Retina (tissue), 1 donor: ENCODE results near the gene MEFV.
"Not testable (repeated sequence)": the region's sequence is repeated elsewhere in the genome, so short reads cannot be mapped to it uniquely, and the experiment has no call there.

Source experiments
- DNase-seq: peaks from one replicate; pipeline ENCODE4 v3.0.0-alpha.2; 2016

Gene MEFV

GRCh38 chr16:3256146-3256865, at the start of gene MEFV:
MEFV (minus strand) TSS chr16:3256633; CDS start chr16:3256587, 46 bp downstream.
- DNase-seq, result no peak

GRCh38 chr16:3306078-3306477, 49.6 kb upstream of the MEFV start:
- DNase-seq, result no peak

- DNase-seq, result peak; percentile 98
Measured at GRCh38 chr16:3305109-3306068, 49.0 kb upstream of the MEFV start, which contains the start of the genes TIGD7 and ZNF75A. TIGD7 (minus strand) TSS chr16:3305430; CDS start chr16:3300614, 4,816 bp downstream. ZNF75A (plus strand) TSS chr16:3305497; CDS start chr16:3308429, 2,932 bp downstream.

- DNase-seq, result no peak
Measured at GRCh38 chr16:3304370-3304769, 47.9 kb upstream of the MEFV start.

GRCh38 chr16:3295783-3296182, 39.4 kb upstream of the MEFV start:
- no peak for DNase-seq

- no peak for DNase-seq
Measured at GRCh38 chr16:3295209-3295608, 38.8 kb upstream of the MEFV start.

GRCh38 chr16:3292604-3293003, 36.2 kb upstream of the MEFV start:
- no peak for DNase-seq

- DNase-seq, result no peak
Measured at GRCh38 chr16:3289998-3290673, 33.7 kb upstream of the MEFV start.

- no peak for DNase-seq
Measured at GRCh38 chr16:3285131-3285530, 28.7 kb upstream of the MEFV start.

- DNase-seq, result peak; percentile 24
Measured at GRCh38 chr16:3283543-3284447, 27.4 kb upstream of the MEFV start.

GRCh38 chr16:3282730-3283542, 26.5 kb upstream of the MEFV start, which contains the start of gene ZNF263:
ZNF263 (plus strand) TSS chr16:3283491; CDS start chr16:3283819, 328 bp downstream.
- peak; percentile 99 for DNase-seq

GRCh38 chr16:3282103-3282729, 25.8 kb upstream of the MEFV start:
- DNase-seq, result peak; percentile 97

- no peak for DNase-seq
Measured at GRCh38 chr16:3281222-3281820, 24.9 kb upstream of the MEFV start.

- DNase-seq, result no peak
Measured at GRCh38 chr16:3276679-3277078, 20.2 kb upstream of the MEFV start.

GRCh38 chr16:3274947-3275346, 18.5 kb upstream of the MEFV start:
- DNase-seq, result no peak

GRCh38 chr16:3274490-3274889, 18.1 kb upstream of the MEFV start:
- no peak for DNase-seq

- DNase-seq, result not testable (repeated sequence)
Measured at GRCh38 chr16:3271281-3271680, 14.8 kb upstream of the MEFV start.

GRCh38 chr16:3270718-3271117, 14.3 kb upstream of the MEFV start:
- not testable (repeated sequence) for DNase-seq

- no peak for DNase-seq
Measured at GRCh38 chr16:3268294-3268693, 11.9 kb upstream of the MEFV start.
